ENCODE results near the gene EPN3. TPM values are rescaled to one million over a fixed set of nuclear protein-coding genes. Genes with fewer than 3 reads are reported as not detected.

The EPN3 gene
- total RNA-seq, 2 experiments from 2014 or later: not detected

Other genes starting within 250 kb of the EPN3 start
- 10 to 100 TPM; 29.8 to 30.4 TPM for gene XYLT2, start 186.6 kb upstream of the EPN3 start, total RNA-seq
- gene MRPL27, start 159.6 kb upstream of the EPN3 start, total RNA-seq: 10 to 100 TPM; 40.1 to 56.2 TPM
- gene EME1, start 159.5 kb upstream of the EPN3 start, total RNA-seq: 10 to 100 TPM; 38.3 to 40.8 TPM
- gene LRRC59, start 135.2 kb upstream of the EPN3 start, total RNA-seq: 10 to 100 TPM; 74.4 to 82.7 TPM
- 10 to 100 TPM; 15.0 to 15.7 TPM for gene ACSF2, start 106.5 kb upstream of the EPN3 start, total RNA-seq
- not detected for gene CHAD, start 63.9 kb upstream of the EPN3 start, total RNA-seq
- gene RSAD1, start 53.9 kb upstream of the EPN3 start, total RNA-seq: 10 to 100 TPM; 21.5 to 29.0 TPM
- gene MYCBPAP, start 24.3 kb upstream of the EPN3 start, total RNA-seq: 1 to 10 TPM; 1.4 to 1.8 TPM
- 10 to 100 TPM in 1 of 2 experiments, 1 to 10 TPM in 1; 9.0 to 10.7 TPM for gene SPATA20, start 14.4 kb downstream of the EPN3 start, total RNA-seq
- not detected for gene CACNA1G, start 28.0 kb downstream of the EPN3 start, total RNA-seq
- gene ABCC3, start 102.1 kb downstream of the EPN3 start, total RNA-seq: not detected
- gene ANKRD40, start 175.2 kb downstream of the EPN3 start, total RNA-seq: 10 to 100 TPM; 28.0 to 29.8 TPM
- 100 to 1,000 TPM; 112 to 120 TPM for gene LUC7L3, start 186.9 kb downstream of the EPN3 start, total RNA-seq
- gene ANKRD40CL, start 234.8 kb downstream of the EPN3 start, total RNA-seq: not detected

Data from activated CD4-positive, alpha-beta T cell treated with anti-CD3 and anti-CD28 coated beads for 36 hours (primary cell).